ENCODE data around the gene NOL11. TPM values are rescaled to one million over a fixed set of nuclear protein-coding genes. Genes with fewer than 3 reads are reported as not detected.

Gene NOL11
- total and polyA plus RNA-seq, 11 donors, result 18.1 to 34.0 (median 22.6) TPM

DNA sequence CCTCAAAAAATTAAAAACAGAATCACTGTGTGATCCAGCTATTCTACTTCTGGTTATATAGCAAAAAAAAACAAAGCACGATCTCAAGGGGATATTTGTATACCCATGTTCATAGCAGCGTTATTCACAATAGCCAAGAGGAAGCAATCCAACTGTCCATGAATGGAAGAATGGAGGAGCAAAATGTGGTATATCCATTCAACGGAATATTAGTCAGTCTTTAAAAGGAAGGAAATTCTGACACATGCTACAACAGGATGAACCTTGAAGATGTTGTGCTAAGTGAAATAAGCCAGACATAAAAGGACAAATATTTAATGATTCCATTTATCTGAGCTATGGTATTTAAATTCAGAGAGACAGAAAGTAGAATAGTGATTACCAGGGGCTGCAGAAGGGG lies 4.6 kb upstream of the NOL11 start:
- intact Hi-C loops (cut with DNase I), result loop anchor here in 2 of 10 donors (10.0 kb wide), 2 partner anchors 112 to 348 kb away; partner anchors contain the start of genes BPTF (in 1 of the 2) and PSMD12 (in 1 of the 2)
- Histone ChIP-seq H3K36me3 (no peaks in the 10 kb centered on the region), H3K9me3 (no peaks in the 10 kb centered on the region), H3K4me1 (peaks cover 0 to 7% (median 5%) of the 10 kb centered on the region in 12 donors), H3K4me3 (no peak overlapping the region), H3K27ac (no peak overlapping the region), H3K27me3 (no peaks in the 10 kb centered on the region)
- DNase-seq (no peak), ATAC-seq (no peak)
- WGBS, 4 donors, result 80 to 85% (median 82%) methylated on average over 3 of the region's 3 CpGs
- TF ChIP-seq, protein P1, sequence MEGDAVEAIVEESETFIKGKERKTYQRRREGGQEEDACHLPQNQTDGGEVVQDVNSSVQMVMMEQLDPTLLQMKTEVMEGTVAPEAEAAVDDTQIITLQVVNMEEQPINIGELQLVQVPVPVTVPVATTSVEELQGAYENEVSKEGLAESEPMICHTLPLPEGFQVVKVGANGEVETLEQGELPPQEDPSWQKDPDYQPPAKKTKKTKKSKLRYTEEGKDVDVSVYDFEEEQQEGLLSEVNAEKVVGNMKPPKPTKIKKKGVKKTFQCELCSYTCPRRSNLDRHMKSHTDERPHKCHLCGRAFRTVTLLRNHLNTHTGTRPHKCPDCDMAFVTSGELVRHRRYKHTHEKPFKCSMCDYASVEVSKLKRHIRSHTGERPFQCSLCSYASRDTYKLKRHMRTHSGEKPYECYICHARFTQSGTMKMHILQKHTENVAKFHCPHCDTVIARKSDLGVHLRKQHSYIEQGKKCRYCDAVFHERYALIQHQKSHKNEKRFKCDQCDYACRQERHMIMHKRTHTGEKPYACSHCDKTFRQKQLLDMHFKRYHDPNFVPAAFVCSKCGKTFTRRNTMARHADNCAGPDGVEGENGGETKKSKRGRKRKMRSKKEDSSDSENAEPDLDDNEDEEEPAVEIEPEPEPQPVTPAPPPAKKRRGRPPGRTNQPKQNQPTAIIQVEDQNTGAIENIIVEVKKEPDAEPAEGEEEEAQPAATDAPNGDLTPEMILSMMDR (IDR thresholded peaks at IDR 0.05), result no peak
- no peak for TF ChIP-seq POLR2A (IDR thresholded peaks at IDR 0.05)

DNA sequence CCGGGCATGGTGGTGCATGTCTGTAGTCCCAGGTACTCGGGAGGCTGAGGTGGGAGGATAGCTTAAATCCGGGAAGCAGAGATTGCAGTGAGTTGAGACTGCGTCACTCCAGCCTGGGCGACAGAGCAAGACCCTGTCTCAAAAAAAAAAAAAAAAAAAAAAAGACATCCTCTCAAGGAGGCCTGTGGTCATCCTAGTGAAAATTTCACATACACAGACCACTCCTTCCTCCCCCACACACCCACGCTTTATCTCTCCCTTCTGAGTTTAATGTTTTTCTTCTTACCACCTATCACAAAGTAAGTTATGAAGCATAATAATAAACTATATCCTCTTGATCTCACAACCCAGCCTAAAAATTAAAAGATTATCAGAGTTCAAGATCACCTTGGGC lies 1.3 kb upstream of the NOL11 start:
- DNase-seq (no peak), ATAC-seq (no peak)
- WGBS, 4 donors, result 90 to 98% (median 93%) methylated on average over 6 of the region's 6 CpGs
- Histone ChIP-seq H3K9me3 (no peaks in the 10 kb centered on the region), H3K4me3 (no peak overlapping the region), H3K36me3 (peaks cover 3 to 20% (median 17%) of the 10 kb centered on the region in 9 donors), H3K27me3 (no peaks in the 10 kb centered on the region), H3K4me1 (peaks cover 0 to 24% (median 18%) of the 10 kb centered on the region in 12 donors), H3K27ac (no peak overlapping the region)
- intact Hi-C loops (cut with DNase I), result loop anchor here in 3 of 10 donors (5.0 to 10.0 kb wide), 3 partner anchors 108 to 352 kb away; partner anchors contain the start of genes BPTF (in 2 of the 3) and PSMD12 (in 1 of the 3)
- no peak for TF ChIP-seq POLR2A (IDR thresholded peaks at IDR 0.05)
- TF ChIP-seq, protein P1 (IDR thresholded peaks at IDR 0.05), result no peak

DNA sequence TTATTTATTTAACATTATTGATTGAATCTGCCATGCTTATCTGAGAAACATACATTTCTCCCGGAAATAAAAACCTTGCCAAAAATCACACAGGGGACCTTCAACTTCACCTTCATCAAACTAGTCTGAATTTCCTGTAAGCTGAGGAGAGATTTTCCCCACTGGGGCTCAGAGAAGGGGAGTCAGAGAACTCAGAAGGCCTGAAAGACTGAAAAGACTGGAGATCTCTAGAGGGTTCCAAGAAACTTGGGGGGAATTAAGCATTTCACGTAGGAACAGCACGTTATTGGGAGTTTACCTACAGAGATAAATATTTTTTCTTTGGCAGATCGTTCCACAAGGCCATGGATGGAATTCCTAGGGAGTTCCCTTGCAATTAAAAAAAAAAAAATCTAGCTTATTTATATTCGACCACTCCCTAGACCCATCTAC lies 528 bp upstream of the NOL11 start:
- Histone ChIP-seq H3K36me3 (peaks cover 4 to 28% (median 25%) of the 10 kb centered on the region in 9 donors), H3K27me3 (no peaks in the 10 kb centered on the region), H3K4me3 (peak overlapping the region in 11 of 12 donors; percentile 62 to 99 (median 79)), H3K27ac (peak overlapping the region in 11 of 12 donors; percentile 57 to 94 (median 83)), H3K9me3 (no peaks in the 10 kb centered on the region), H3K4me1 (peaks cover 0 to 24% (median 18%) of the 10 kb centered on the region in 12 donors)
- no peak for ATAC-seq
- intact Hi-C loops (cut with DNase I), result loop anchor here in 4 of 10 donors (1.0 to 10.0 kb wide), 4 partner anchors 108 to 352 kb away; partner anchors contain the start of genes BPTF (in 3 of the 4) and PSMD12 (in 1 of the 4)
- 1 to 2% (median 2%) methylated on average over 5 of the region's 5 CpGs for WGBS, 4 donors
- DNase-seq, result no peak
- TF ChIP-seq, protein P1 (IDR thresholded peaks at IDR 0.05), result no peak
- TF ChIP-seq POLR2A (IDR thresholded peaks at IDR 0.05), result no peak

DNA sequence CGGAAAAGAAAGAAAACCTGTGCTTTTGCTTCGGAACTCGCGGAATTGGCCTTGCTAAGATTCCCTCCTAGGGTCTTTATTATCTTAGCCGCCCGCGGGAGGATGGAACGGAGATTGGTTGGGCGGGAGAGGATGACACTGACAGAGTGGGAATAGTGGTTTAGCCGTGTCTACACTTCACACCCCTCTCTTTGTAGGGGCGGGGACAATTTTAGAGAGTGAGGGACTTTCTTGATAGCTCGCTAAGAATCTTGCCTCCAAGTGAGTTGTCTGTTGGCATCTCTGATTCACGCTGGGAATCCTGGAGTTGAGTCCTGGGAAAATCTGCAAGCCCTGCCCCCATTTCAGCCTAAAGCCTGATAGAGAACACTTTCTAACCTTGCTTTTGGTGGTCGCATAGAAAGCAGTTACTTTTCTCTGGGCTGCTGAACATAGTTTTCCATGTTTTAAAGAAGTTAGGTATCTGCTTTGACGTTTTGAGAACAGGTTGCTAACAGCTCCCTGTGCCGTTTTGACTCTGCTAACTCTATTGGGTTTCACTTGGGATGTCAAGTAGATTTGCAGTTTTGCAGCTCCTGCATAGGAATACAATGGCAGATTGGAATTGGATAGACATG lies 697 bp downstream of the NOL11 start:
- DNase-seq (no peak), ATAC-seq (peak in 2 of 4 donors; percentile 1 to 4)
- Histone ChIP-seq H3K27me3 (no peaks in the 10 kb centered on the region), H3K9me3 (no peaks in the 10 kb centered on the region), H3K4me1 (peaks cover 0 to 24% (median 18%) of the 10 kb centered on the region in 12 donors), H3K4me3 (peak overlapping the region; percentile 62 to 99 (median 81)), H3K36me3 (peaks cover 4 to 38% (median 34%) of the 10 kb centered on the region in 9 donors), H3K27ac (peak overlapping the region; percentile 63 to 94 (median 84))
- intact Hi-C loops (cut with DNase I), result loop anchor here in 3 of 10 donors (5.0 to 10.0 kb wide), 3 partner anchors 106 to 354 kb away; partner anchors contain the start of genes BPTF (in 2 of the 3) and PSMD12 (in 1 of the 3)
- no peak for TF ChIP-seq POLR2A (IDR thresholded peaks at IDR 0.05)
- TF ChIP-seq, protein P1 (IDR thresholded peaks at IDR 0.05), result no peak
- WGBS, 4 donors, result 0 to 1% (median 0%) methylated on average over 16 of the region's 16 CpGs

All from heart left ventricle (tissue), 16 donors.